ENCODE measurements around the gene DPRX.

- no peak for TF ChIP-seq POLR2AphosphoS5 (IDR thresholded peaks at IDR 0.05; ENCODE audit: borderline replicate concordance, low read depth, low read length)
- TF ChIP-seq EZH2 (IDR thresholded peaks at IDR 0.05): no peak
- no peak for TF ChIP-seq FOXP2 (optimal IDR thresholded peaks at IDR 0.05; ENCODE audit: control extremely low read depth, extremely low read length, insufficient read depth)
Measured at GRCh38 chr19:53647350-53647749, 15.6 kb downstream of the DPRX start.

All from SK-N-MC (cell line).